Fibroblast of the aortic adventitia (primary cell): Measurements from ENCODE around the gene ARHGAP19. TPM values are rescaled to one million over a fixed set of nuclear protein-coding genes. Genes with fewer than 3 reads are reported as not detected.

Experiments
- DNase-seq: peaks from one replicate; pipeline ENCODE4 v3.0.0-alpha.2; 2010; ENCODE audit warnings: low read depth
- H3K4me3 ChIP-seq: 2 replicates; pipeline ENCODE4 v1.5.1; 2011; ENCODE audit warnings: low read depth, mild to moderate bottlenecking, control low read depth, low read length, moderate library complexity
- CTCF ChIP-seq: IDR thresholded peaks from 2 replicates; pipeline ENCODE4 v1.5.1; 2011; ENCODE audit warnings: mild to moderate bottlenecking, low read length, control low read depth, inconsistent platforms; ENCODE audit not compliant: insufficient read depth
- total RNA-seq: library from RNA; depleted of rRNA; stranded (reverse); fragments of >200 nt; gene quantifications from 2 replicates; pipeline ENCODE4 v1.2.3, GENCODE V29; 2012; ENCODE audit warnings: low replicate concordance

ARHGAP19 gene
- total RNA-seq, 1 donor: 10.8 TPM

DNA sequence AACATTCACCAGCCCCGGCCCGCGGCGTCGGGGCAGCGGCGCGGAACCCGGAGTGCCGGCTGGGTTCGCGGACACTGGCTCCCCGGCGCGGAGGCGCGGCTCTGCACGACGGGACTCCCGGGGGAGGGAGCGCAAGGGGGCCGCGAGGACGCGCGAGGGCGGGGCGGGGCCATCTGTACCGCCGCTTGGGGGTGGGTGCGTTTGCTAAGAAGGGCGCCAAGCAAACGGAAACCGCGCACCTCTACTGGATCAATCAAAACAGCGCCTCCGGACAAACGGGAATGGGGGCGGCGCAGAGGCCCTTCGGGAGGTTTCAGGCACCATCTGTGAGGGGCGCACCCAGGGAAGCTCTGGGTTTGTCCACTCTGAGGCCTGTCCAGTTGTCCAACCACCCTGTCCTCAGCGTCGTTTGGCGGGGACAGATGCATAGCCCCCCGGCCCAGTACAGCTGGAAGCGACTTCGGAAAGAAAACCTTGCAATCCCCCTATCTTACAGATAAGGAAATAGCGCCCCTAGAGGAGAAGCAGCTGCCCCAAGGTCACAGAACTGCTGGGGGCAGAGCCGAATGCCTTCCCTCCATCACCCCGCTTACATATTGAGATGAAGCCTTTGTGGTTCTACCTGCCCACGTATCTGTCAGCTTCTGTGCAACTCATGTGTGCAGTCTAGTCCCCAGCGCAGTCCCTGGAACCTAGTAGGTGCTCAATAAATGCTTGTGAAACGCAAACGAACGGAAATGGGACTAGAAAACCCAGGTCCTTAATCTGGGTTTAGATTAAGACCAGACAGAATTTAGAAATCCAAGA, 96.0 kb downstream of the ARHGAP19 start:
- peak; percentile 47 for DNase-seq
- peak; percentile 71 for TF ChIP-seq CTCF
- H3K4me3 ChIP-seq: peak overlapping the region; percentile 56

DNA sequence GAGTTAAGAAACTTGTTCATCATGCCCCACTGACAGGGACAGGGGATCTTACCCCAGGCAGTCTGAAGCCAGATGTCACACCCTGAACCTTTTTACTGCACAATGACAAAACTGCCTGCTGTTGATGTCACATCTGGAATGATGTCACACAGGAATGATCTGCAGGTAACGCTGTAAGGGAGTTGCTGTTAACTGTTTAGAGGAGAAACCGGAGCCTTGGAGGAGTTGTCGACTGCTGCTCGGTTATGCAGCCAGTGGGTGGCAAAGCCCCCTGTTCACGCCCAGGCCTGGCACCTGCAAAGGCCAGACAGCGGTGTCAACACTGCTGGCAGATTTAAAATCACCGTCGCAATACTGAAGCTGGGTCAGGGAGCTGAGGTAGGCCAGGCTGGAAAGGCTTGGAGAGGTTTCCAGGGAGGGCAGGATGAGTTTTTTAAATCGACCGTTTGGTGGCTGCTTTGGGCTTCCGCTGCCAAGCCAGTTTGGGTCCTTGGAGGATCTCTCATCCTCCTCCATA, 96.7 kb downstream of the ARHGAP19 start:
- H3K4me3 ChIP-seq: peak overlapping the region; percentile 56
- DNase-seq: no peak
- TF ChIP-seq CTCF: no peak

DNA sequence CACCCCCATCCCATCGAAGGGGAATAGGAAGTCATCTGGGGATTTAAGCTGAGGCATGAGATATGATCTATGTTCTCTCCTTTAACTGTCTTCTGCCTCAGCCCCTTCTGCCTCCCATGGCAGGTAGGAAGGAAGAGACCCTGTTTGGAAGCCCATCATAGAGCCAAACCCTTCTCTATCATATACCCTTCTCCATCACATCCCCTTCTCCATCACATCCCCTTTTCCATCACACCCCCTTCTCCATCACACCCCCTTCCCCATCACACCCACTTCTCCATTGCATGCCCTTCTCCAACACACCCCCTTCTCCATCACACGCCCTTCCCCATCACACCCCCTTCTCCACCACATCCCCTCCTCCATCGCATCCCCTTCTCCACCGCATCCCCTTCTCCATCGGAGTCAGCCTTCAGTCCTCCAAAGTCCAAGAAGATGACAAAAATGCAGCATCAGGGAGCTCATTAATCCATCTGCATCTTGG, 99.4 kb downstream of the ARHGAP19 start:
- DNase-seq: no peak

GRCh38 chr10:97190450-97190849, 102.0 kb downstream of the ARHGAP19 start:
- no peak for TF ChIP-seq CTCF
- no peak for DNase-seq
- H3K4me3 ChIP-seq: no peak overlapping the region

More for the DNA sequence above, 99.4 kb downstream of the ARHGAP19 start:
- no peak overlapping the region for H3K4me3 ChIP-seq
- TF ChIP-seq CTCF: no peak

- no peak for TF ChIP-seq CTCF
- no peak for DNase-seq
- H3K4me3 ChIP-seq: no peak overlapping the region
Measured at GRCh38 chr10:97188261-97188711, 104.2 kb downstream of the ARHGAP19 start.

- H3K4me3 ChIP-seq: no peak overlapping the region
- no peak for TF ChIP-seq CTCF
- no peak for DNase-seq
Measured at GRCh38 chr10:97186911-97187310, 105.5 kb downstream of the ARHGAP19 start.
